H54 (cell line): ENCODE measurements around the gene FGL2.
"Not testable (repeated sequence)": the region's sequence is repeated elsewhere in the genome, so short reads cannot be mapped to it uniquely, and the experiment has no call there.

Source experiments
- DNase-seq: peaks from one replicate; pipeline ENCODE4 v3.0.0; 2011; ENCODE audit warnings: low spot score, mixed read lengths; ENCODE audit not compliant: insufficient read length
- FAIRE-seq: peaks from 3 replicates; lab custom pipeline; 2011; peaks lifted over from hg19 to GRCh38; lab: Jason Lieb, UNC
- POLR2A ChIP-seq: IDR thresholded peaks from 2 replicates; pipeline ENCODE4 v1.6.1; 2011; ENCODE audit warnings: low read depth, mild to moderate bottlenecking, low read length

Gene FGL2

GRCh38 chr7:77185866-77186265, 13.8 kb downstream of the FGL2 start:
- no peak for TF ChIP-seq POLR2A
- DNase-seq = no peak
- FAIRE-seq = no peak

- no peak for FAIRE-seq
- DNase-seq = no peak
- no peak for TF ChIP-seq POLR2A
These were observed 14.6 kb downstream of the FGL2 start for GRCh38 chr7:77184990-77185389.

- FAIRE-seq (no peak), DNase-seq (no peak)
- no peak for TF ChIP-seq POLR2A
These were observed 15.2 kb downstream of the FGL2 start for GRCh38 chr7:77184463-77184862.

GRCh38 chr7:77182261-77182660, 17.4 kb downstream of the FGL2 start:
- no peak for FAIRE-seq
- TF ChIP-seq POLR2A = no peak

GRCh38 chr7:77181734-77182133, 17.9 kb downstream of the FGL2 start:
- no peak for TF ChIP-seq POLR2A
- DNase-seq (no peak), FAIRE-seq (no peak)

More at GRCh38 chr7:77182261-77182660, 17.4 kb downstream of the FGL2 start:
- no peak for DNase-seq

GRCh38 chr7:77181015-77181595, 18.5 kb downstream of the FGL2 start:
- FAIRE-seq (no peak), DNase-seq (no peak)
- TF ChIP-seq POLR2A = no peak

GRCh38 chr7:77178024-77178423, 21.6 kb downstream of the FGL2 start:
- not testable (repeated sequence) for DNase-seq, FAIRE-seq

GRCh38 chr7:77177321-77177904, 22.2 kb downstream of the FGL2 start:
- DNase-seq = not testable (repeated sequence)
- peak; percentile 33 for FAIRE-seq

- not testable (repeated sequence) for DNase-seq, FAIRE-seq
These were observed 24.3 kb downstream of the FGL2 start for GRCh38 chr7:77175274-77175800.

GRCh38 chr7:77174418-77174817, 25.2 kb downstream of the FGL2 start:
- not testable (repeated sequence) for FAIRE-seq, DNase-seq

- DNase-seq = not testable (repeated sequence)
- FAIRE-seq = peak; percentile 82
These were observed 27.0 kb downstream of the FGL2 start for GRCh38 chr7:77172437-77173172.

- not testable (repeated sequence) for FAIRE-seq, DNase-seq
These were observed 28.5 kb downstream of the FGL2 start for GRCh38 chr7:77171073-77171472.

- FAIRE-seq = no peak
- no peak for DNase-seq
- no peak for TF ChIP-seq POLR2A
These were observed 42.2 kb downstream of the FGL2 start for GRCh38 chr7:77157446-77157845.

- not testable (repeated sequence) for DNase-seq
- FAIRE-seq = peak; percentile 98
These were observed 42.6 kb downstream of the FGL2 start for GRCh38 chr7:77157034-77157433.

GRCh38 chr7:77155601-77156377, 43.8 kb downstream of the FGL2 start:
- DNase-seq, FAIRE-seq: not testable (repeated sequence)

GRCh38 chr7:77154917-77155464, 44.6 kb downstream of the FGL2 start:
- FAIRE-seq, DNase-seq: not testable (repeated sequence)

- FAIRE-seq = not testable (repeated sequence)
These were observed 47.4 kb downstream of the FGL2 start for GRCh38 chr7:77152232-77152631.

More at GRCh38 chr7:77152232-77152631, 47.4 kb downstream of the FGL2 start:
- not testable (repeated sequence) for DNase-seq
